OCI-M2 (cell line): ENCODE data around the gene KLRC4.
"Not testable (repeated sequence)": the region's sequence is repeated elsewhere in the genome, so short reads cannot be mapped to it uniquely, and the experiment has no call there.

Source experiments
- DNase-seq: peaks from one replicate; lab custom pipeline; 2025; ENCODE audit not compliant: unreplicated experiment; lab: John Stamatoyannopoulos, UW

KLRC4 gene

DNA sequence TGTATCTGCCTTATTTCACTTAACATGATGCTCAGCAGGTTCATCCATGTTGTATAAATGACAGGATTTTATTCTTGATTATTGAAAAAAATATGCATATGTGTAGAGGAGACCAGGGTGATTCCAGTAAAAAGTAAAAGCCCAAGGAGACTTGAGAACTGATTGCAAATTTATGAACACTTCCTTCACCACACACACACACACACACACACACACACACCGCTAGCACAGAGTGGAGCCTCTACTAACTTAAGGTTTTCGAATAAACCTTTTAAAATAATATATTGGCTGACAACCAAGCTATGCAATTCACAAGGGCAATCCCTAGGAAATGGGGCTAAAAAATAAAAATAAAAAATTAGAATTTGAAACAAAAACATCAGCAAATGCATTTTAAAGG lies 11.4 kb downstream of the KLRC4 start:
- DNase-seq, result no peak

DNA sequence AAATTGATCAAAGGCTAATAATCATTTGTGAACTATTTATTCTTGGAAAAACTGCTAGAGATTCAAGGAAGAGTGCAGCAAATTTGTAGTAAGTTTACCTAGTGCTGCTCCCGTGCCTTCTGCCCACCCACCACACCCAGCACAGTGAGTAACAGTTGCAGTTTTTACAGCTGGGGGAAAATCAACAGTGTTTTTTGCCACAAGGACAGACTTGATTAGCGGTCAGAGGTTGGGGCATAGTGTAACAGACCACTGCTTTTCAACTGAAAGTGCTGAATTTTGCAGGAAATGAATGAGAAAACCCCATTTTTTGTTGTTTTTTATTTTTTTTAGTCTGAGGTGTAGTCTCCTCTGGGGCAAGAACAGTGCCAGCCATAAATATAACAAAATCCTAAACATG lies 12.3 kb downstream of the KLRC4 start:
- no peak for DNase-seq

DNA sequence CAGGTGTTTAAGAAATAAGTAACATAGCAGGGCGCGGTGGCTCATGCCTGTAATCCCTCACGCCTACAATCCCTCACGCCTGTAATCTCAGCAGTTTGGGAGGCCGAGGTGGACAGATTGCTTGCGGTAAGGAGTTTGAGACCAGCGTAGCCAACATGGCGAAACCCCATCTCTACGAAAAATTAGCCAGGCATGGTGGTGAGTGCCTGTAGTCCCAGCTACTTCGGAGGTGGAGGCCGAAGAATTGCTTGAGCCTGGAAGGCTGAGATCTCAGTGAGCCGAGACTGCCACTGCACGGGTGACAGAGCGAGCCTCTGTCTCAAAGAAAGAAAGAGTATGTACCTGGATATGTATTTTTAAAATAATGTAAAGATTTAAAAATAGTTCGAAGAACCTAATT lies 13.4 kb downstream of the KLRC4 start:
- DNase-seq, result not testable (repeated sequence)

- DNase-seq, result no peak
Measured at GRCh38 chr12:10395390-10395998, 14.1 kb downstream of the KLRC4 start.

GRCh38 chr12:10394531-10395152 lies 14.9 kb downstream of the KLRC4 start:
- DNase-seq, result not testable (repeated sequence)

- DNase-seq, result no peak
Measured at GRCh38 chr12:10393291-10393690, 16.3 kb downstream of the KLRC4 start.

DNA sequence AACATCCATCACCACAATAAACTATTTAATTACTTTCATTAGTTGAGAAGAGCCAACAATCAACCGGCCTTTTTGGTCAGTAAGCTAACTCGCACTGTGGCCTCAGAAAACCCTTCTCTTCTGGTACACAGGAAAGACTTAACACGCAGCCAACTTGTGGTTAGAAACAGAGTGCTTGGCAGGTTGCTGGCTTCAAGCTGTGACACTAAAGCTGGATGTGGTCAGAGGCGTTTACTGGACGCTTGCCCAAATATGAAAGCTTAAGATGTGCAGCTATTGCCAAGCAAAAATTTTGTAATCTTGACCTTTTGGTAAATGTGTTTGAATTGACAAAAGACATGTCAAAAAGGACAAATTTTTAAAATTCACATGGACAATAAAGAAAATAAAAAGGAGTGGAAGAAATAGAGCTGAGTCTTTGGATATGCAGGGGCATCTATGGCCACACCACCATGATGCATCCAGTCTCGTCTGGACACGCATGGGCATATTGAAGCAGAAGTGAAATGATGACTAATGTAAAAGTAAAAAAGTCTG lies 17.1 kb downstream of the KLRC4 start:
- no peak for DNase-seq

DNA sequence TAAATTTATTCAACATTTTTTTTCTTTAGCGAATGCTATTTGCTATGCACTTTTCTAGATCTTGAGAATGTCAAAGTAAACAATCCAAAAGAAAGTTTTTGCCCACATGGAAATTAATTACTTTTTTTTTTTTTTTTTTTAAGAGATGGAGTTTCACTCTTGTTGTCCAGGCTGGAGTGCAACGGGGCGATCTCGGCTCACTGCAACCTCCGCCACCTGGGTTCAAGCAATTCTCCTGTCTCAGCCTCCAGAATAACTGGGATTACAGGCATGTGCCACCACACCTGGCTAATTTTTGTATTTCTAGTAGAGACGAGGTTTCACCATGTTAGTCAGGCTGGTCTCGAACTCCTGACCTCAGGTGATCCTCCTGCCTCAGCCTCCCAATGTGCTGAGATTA lies 18.6 kb downstream of the KLRC4 start:
- DNase-seq, result not testable (repeated sequence)

GRCh38 chr12:10389904-10390303 lies 19.7 kb downstream of the KLRC4 start, which contains the start of gene KLRK1:
Gene KLRK1 (minus strand): TSS chr12:10390041. CDS start chr12:10388810, 1,231 bp downstream.
- DNase-seq, result no peak

DNA sequence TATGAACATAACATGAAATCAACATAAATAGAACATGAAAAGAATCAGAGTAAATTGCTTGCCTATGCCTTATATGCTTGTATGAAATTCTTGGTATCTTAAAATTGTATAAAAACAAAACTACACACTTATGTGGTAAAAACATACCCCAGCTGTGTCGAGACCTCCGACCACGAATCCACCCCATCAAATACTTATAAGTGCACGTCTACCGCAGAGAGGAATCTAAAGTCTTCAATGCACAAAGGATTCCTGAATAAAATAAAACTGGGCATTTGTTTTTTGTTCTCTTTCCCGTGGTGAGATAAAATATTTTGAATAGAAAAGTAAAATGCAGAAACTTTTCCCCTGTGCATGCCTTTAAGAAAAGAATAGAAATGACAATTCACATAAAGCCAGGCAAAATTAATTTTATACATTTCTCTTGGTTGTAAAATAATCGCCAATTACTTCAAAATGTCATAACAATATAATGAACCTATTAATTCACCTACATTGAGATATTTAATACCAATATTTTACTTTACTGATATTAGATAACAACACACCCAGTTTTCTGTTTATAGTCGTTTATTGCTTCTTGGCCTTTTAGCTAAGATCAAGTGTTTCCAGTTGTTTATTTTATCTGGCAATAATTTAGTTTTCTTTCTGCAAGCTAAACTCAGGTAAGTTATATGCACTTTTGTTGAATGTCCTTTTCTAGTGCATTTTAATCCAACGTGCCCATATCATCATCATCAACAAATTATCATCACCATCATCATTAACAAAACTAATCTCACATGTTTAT lies 20.7 kb downstream of the KLRC4 start:
- DNase-seq, result no peak

DNA sequence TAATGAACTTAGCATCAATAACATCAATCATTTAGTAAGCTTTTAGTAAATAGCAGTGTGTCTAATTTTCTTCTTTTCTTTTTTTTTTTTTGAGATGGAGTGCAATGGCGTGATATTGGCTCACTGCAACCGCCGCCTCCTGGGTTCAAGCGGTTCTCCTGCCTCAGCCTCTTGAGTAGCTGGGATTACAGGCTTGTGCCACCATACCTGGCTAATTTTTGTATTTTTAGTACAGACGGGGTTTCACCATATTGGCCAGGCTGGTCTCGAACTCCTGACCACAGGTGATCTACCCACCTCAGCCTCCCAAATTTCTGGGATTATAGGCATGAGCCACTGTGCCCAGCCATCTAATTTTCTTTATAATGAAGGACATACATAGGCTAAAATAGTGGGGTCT lies 22.1 kb downstream of the KLRC4 start:
- DNase-seq, result not testable (repeated sequence)

GRCh38 chr12:10386857-10387256 lies 22.7 kb downstream of the KLRC4 start:
- DNase-seq, result no peak

DNA sequence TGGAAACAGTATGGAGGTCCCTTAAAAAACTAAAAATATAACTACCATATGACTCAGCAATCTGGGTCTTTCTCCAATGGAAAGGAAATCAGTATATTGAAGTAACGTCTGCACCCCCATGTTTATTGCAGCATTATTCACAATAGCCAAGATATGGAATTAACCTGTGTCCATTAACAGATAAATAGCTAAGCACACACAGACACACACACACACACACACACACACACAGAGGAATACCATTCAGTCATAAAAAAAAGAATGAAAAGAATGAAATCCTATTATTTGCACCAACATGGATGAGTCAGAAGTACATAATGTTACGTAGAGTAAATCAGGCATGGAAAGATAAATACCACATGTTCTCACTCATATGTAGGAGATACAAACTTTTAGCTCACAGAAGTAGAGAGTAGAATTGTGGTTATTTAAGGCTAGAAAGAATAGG lies 24.4 kb downstream of the KLRC4 start:
- DNase-seq, result no peak

DNA sequence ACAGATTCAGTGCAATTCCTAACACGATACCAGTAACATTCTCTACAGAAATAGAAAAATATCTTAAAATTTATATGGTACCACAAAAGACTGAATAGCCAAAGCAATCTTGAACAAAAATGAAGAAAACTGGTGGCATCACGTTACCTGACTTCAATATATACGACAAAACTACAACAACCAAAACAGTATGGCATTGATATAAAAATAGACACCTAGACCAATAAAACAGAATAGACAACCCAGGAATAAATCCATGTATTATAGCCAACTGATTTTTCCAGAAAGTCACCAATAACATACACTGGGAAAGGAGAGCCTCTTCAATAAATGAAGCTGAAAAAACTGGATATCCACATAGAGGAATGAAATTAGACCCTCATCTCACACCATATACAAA lies 25.4 kb downstream of the KLRC4 start:
- no peak for DNase-seq

DNA sequence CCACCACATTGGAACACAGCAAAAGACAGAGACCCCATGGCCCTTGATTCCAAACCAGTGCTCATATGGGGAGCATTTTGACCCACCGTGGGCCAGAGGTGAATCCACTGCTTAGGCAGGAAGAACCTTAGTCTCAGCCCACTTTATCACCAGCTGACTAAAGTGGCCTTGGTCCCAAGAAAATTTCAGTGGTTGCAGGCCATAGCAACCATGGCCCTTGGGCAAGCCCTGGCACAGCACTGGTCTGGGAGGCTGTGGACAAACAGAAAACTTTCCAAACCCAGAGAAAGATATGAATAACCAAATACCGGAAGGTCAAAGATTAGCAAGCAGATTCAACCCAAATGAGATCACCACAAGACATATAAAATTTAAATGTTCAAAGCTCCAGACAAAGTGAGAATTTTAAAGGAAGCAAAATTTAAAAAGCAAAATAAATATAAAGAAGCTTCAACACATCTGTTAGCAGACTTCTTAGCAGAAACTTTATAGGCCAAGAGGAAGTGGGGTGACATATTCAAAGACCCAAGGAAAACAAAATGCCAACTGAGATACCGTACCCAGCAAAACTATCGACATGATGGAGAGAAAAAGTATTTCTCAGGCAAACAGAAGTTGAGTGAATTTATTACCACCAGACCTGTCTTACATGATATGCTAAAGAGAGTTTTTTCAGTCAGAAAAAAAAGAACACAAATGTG lies 27.5 kb downstream of the KLRC4 start:
- no peak for DNase-seq

DNA sequence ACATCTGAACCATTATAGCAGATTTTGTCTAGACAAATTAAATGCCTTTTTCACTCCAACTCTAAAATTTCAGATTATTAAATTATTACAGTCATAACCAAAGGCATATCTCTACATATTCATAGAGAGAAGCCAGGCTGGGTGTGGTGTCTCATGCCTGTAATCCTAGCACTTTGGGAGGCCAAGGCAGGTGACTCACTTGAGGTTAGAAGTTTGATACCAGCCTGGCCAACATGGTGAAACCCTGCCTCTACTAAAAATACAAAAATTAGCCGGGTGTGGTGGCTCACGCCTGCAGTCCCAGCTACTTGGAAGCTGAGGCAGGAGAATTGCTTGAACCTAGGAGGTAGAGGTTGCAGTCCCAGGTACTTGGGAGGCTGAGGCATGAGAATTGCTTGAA lies 30.8 kb downstream of the KLRC4 start:
- not testable (repeated sequence) for DNase-seq

- DNase-seq, result no peak
Measured at GRCh38 chr12:10374624-10375018, 34.9 kb downstream of the KLRC4 start.

DNA sequence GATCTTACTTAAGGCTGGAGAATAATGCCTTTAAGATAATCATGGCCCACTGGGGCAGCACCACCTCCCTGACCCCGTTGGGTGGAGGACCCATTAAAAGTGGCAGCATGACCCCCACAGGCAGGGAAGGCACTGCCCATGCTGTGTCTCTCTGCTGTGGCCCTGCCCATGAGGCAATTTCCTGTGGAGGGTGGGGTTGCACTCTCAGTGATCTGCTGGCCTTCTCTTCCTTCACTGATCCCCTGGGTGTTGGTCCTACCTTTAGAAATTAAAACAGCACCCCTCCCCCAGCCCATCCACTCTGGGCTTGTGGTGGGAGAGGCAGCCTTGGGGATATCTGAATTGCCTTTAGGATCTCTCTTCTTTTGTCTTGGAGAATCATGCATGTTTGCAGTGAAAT lies 37.0 kb downstream of the KLRC4 start:
- DNase-seq, result no peak

DNA sequence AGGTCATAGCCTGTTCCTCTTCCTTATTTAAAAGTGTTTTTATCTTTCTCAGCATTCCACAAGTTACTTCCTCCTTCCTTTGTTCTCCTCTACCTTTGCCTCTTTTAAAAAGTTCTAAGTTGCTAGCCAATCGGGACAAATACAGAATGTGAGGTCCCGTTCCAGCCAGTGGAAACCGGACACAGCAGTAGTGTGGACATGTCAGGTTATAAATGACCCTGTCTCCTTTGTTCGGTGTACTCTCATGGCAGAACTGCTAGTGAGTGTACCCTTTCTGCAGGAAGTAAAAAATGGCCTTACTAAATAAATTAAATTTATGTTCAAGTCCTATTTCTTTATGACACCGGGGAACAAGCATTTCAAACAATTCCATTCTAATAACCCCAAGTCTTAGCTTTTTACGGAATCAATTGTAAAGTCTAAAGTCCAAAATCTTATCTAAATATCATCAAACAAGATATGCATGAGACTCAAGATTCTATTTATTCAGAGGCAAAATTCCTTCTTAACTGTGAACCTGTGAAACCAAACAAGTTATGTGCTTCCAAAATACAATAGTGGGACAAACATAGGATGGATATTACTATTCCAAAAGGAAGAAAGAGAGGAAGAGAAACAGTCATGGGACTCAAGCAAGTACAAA lies 37.5 kb downstream of the KLRC4 start:
- DNase-seq, result not testable (repeated sequence)

- no peak for DNase-seq
Measured at GRCh38 chr12:10369557-10370415, 39.8 kb downstream of the KLRC4 start.
